ENCODE results near the gene SEMA3C. TPM values are rescaled to one million over a fixed set of nuclear protein-coding genes. Genes with fewer than 3 reads are reported as not detected.
"Not testable (repeated sequence)": the region's sequence is repeated elsewhere in the genome, so short reads cannot be mapped to it uniquely, and the experiment has no call there.

Gene SEMA3C
- total RNA-seq: 0.85 and 4.2 TPM in 2 replicates

- peak; percentile 87 for DNase-seq
These were observed at the start of gene SEMA3C for GRCh38 chr7:80918909-80919721. Gene SEMA3C, minus strand, starts transcription at chr7:80919051. Its CDS starts 2,270 bp downstream, at chr7:80916781.

DNA sequence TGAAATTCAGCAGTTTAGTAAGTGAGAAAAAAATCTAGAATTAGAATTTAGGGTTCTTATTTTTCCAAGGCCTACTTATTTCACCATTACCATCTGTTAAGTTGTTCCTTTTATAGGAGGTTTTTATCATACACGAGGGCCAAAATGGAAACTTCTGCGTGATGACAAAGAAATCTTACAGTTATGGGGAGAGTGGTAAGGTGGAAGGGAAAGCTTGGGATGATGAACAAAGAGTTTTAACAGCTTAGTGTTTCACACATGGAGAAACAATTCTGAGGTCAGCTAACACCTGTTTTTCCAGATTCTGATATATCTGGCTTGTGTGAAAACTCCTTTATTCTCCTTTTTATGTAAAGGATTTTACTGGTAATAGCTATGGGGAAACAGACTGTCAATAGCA is 49.8 kb upstream of the SEMA3C start:
- no peak for DNase-seq

GRCh38 chr7:80967917-80968297 is 49.1 kb upstream of the SEMA3C start:
- no peak for DNase-seq

DNA sequence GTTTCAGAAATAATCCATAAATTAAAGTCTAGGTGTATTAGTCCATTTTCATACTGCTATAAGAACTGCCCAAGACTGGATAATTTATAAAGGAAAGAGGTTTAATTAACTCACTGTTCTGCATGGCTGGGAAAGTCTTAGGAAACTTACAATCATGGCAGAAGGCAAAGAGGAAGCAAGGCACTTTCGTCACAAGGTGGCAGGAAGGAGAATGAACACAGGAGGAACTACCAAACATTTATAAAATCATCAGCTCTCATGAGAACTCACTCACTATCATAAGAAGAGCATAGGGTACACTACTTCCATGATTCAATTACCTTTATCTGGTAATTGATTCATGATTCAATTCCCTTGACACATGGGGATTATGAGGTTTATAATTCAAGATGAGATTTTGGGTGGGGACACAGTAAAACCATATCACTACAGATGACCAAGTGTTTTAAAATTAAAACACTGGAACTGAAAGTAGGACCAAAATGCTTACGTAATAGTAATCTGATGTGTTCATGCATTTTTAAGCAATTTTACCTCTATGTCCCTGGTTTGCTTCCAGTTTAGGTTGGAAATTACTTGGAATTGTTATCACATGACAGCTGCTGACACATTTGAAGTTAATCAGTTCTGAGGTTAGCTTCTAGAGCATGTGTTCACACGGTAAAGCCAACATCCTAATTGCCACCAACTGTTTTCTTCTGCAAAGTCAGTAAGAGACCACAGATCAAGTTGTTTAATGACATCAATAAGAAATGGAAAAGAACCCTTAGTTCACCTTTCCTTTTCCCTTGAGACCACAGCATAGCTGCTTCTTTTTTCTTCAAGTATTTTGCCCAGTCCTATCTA is 48.4 kb upstream of the SEMA3C start:
- DNase-seq: no peak

DNA sequence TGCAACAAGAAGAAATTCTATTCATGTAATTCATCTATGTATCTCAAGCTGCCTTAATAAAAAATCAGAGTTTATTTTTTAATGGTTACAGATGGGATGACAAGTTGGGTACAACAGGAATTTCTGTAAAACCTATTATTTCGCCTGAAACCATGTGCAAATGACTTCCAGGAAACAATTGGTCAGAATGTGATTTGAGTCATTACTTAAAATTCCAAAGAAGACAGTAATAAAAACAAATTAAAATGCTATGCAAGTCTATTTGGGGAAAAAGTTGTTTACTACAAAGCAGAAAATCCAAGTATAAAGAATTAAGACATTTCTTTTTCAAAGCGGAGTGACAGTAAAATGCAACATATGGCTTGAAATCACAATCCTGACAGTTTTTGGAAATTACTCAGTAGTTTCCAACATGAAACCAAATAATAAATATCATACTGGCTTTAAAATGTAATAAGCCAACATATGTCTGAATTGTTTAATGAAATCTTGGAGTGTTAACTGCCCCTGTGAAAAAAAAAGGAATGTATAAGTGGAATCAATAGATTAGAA is 41.5 kb upstream of the SEMA3C start:
- DNase-seq: no peak

DNA sequence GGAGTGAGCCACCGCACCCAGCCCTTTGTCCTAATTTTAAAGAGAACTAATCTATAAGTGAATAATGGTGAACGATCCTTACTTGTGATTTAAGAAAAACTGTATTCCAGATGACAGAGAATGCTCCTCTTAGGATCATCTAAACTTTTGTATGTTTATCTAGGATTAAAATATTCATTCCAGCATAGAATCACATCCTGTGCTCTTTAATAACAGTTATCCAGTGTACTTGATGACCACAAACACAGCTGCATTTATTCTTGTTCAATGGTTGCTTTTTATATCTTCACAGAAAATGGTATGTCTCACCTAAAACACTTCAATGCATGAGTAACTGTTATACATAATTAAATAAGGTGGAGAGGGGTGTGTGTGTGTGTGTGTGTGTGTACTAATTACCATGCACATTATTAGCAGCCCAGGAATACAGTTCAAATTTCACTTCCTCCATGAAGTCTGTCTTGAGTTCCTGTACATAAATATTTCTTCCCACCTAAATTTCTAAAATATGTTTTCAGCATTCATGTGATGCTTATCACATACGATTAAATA is 38.5 kb upstream of the SEMA3C start:
- DNase-seq: no peak

- no peak for DNase-seq
These were observed 35.3 kb upstream of the SEMA3C start for GRCh38 chr7:80954191-80954590.

DNA sequence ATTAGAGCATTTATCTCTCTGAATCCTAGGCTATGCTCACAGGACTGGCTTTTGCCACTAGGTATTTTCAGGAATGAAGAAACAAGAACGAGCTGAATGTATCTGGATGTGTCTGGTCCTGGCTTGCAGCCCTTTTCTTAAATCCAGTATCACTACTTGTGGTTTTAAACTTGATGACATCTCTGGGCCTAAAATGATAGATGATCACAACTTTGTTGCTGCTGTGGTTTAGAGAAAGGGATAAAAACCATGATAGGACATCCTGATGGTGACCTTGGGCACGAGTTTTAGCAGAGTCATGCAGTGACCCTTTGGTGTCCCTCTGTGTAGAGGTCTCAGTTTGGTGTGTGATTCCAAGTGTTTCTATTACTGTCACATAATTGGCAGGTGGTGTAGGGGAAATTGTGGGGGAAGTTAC is 31.7 kb upstream of the SEMA3C start:
- no peak for DNase-seq

DNA sequence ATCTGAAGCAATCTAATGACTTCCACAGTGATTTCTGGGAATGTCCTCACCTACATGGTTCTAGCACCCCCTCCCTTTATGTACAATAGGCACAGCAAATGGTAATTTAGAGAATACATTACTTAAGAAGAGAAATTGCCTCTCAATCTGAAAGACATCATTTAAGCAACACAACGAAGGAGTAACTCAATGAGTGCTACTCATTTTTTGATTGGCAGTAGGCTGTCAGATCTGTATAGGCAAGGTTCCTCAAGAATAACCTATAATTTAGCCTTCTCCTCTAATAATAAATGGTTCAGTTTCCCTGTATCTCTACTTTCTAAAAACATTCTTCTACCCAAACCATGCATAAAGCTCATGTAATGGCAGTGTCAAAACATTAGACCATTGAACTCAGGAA is 30.6 kb upstream of the SEMA3C start:
- no peak for DNase-seq

DNA sequence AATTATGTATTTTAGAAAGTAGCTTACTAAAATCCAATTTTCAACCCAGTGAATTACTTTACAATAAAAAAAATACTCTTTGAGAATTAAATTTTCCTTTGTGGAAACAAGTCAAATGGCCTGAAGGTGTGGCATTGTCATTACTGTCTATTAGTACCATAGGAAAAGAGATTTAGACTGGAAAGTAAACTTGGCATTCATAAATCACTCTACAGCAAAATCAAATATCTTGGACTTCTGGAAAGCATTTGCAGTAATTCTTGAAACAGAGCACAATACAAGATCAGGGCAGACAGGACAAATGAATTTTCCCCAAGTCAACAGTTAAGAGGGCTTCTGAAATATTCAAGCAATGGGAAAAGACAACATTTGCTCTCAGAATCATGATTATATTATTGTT is 28.0 kb upstream of the SEMA3C start:
- no peak for DNase-seq

DNA sequence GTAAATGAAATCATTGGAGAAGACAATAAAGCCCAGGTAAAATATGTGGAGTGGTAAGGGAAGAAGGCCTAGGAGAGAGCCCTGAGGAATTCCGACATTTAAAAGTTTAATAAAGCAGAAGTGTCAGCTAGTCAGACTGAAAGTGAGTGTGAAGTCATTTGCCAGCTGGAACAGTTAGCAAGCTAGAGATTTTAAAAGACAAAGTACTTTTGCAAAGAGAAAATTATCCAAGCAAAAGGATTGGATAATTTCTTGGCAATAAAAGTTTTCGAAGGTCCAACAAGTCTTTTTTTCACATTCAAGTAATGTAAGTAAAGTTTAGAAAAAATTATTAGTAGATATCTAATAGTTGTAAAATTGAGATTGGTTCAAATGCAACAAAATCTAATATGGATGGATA is 27.1 kb upstream of the SEMA3C start:
- no peak for DNase-seq

- DNase-seq: no peak
These were observed 24.5 kb upstream of the SEMA3C start for GRCh38 chr7:80943342-80943741.

DNA sequence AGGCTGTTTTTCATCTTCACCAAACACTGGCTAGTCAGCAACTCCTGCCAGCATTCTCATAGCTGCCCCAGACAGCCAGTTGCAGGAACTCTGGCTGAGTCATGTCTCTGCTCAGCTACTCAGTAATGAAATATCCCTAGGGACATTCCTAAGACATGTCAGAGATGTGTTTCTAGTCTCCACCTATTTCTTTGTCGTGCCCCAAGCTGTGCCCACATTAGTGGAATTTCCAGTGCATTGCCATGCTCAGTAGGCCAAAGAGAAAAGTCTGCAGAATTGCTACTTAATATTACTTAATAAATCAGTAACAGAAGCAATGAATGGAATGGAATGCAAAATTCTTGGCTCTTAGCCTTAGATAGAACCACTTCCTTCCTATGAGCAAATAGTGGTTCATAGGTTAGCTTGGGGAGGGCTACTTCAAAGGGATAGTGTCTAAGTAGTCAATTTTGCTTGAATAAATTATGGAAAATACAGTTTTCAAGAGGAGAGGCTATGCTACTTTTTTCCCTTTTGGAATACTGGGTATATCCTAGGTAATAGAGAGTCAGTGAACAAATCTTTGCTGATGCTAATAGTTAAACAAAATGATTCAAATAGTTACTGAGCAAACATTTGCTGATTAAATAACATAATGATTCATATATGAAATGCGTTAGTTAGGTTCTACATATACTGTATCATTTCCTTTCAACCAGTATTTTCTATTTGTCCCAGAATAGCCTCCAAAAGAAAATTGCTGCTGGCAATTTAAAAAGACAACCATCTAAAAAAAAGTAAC is 23.6 kb upstream of the SEMA3C start:
- DNase-seq: peak; percentile 93

GRCh38 chr7:80941208-80941758 is 22.4 kb upstream of the SEMA3C start:
- no peak for DNase-seq

DNA sequence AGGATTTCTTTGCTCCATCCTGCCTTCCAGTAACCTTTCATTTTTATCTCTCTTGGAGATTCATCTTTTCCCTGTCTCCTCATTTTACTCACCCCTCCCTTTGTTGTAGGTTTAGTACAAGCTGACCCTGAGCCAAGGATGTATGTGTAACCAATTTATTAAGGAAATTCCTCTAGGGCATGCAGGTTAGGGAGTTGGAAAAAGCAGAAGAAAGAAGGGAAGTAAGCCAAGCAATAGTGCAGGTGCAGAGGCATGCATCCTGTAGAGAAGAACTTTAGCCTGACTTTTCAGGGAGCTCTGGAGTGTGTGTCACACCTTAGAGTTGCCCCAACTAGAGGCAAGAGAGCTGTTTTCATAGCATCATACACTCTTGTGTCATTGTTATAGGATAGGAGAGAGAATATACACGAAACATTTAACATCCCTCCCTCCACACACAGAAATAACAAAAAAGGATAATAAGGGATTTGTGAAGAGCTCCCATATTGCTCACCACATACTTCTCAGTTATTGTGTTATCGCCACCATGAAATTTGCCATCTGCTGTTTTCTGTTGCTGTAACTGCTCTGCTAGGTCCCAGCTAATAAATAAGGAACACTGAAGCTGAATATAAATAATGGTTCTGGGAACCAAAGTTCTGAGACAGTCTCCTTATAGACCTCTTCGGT is 21.8 kb upstream of the SEMA3C start:
- no peak for DNase-seq

- no peak for DNase-seq
These were observed 18.5 kb upstream of the SEMA3C start for GRCh38 chr7:80937336-80937735.

DNA sequence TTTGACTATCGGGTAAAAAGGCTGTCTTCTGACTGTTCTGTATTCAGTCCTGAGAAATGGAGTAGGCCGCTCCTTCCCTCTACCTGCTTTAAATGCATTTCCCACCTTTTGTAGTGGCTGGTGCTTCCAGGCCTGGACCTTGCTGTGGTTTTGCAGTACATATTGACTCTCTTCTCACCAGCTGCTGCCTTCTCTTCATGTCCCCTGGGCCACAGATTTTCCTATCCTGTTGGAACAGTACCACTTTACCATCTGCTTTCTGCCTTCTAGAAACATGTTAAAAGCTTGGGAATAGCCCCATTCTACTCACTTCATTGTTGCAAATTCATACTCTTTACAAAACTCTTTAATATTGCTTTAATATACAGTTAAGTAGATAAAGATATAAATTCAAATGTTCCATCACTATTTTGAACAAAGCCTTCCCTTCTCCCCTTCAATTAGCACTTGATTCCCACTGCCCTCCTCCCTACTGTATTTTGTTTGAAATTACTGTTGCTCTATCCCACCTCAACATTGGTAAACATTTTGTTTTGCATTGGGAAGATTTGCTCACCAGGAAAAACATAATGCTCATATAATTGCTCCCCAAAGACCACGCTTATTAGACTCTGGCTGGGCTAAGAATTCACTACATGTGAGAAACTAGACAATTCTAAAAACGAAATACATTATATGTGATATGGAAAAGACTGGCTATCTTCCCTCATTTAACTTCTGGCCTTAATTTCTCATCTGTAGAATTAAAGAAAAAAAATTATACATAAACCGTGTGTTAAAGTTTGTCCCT is 17.3 kb upstream of the SEMA3C start:
- DNase-seq: no peak

- no peak for DNase-seq
These were observed 15.5 kb upstream of the SEMA3C start for GRCh38 chr7:80934321-80934720.

GRCh38 chr7:80932536-80932935 is 13.7 kb upstream of the SEMA3C start:
- no peak for DNase-seq

DNA sequence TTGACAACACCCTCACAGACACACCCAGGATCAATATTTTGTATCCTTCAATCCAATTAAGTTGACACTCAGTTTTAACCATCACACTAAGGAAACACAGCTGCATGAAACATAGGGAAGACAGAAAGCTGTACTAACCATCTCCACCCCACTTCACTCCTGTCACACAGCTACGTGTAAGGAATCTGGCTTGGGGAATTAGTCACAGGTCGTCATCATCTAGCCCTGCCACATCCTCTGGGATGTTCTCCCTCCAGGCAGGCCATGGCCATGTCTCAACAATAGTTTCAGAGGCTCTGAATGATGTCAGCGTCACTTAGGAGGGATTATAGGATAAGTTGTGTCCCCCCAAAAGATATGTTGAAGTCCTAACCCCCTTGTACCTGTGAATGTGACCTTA is 10.8 kb upstream of the SEMA3C start:
- DNase-seq: no peak

DNA sequence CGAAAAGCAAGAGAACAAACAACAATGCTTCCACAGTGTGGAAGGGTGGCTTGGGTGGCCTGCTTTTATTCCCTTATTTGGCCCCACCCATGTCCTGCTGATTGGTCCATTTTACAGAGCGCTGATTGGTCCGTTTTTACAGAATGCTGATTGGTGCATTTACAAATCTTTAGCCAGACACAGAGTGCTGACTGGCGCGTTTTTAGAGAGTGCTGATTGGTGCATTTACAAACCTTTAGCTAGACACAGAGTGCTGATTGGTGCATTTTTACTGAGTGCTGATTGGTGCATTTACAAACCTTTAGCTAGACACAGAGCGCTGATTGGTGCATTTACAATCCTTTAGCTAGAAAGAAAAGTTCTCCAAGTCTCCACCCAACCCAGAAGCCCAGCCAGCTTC is 8.1 kb upstream of the SEMA3C start:
- DNase-seq: not testable (repeated sequence)

Data from dermis blood vessel endothelial cell (primary cell).